ENCODE data around the gene TTC31. TPM values are rescaled to one million over a fixed set of nuclear protein-coding genes. Genes with fewer than 3 reads are reported as not detected.

TTC31 gene
- total RNA-seq, 1 donor from 2014 or later: 21.7 TPM

Other genes with a start within 250 kb of the TTC31 start
- 3.6 TPM for gene SLC4A5, start 139.7 kb upstream of the TTC31 start, total RNA-seq (ENCODE audit: insufficient read depth, low replicate concordance)
- gene DCTN1, start 102.8 kb upstream of the TTC31 start, total RNA-seq (ENCODE audit: insufficient read depth, low replicate concordance): 49.8 TPM
- gene C2orf81, start 61.5 kb upstream of the TTC31 start, total RNA-seq (ENCODE audit: insufficient read depth, low replicate concordance): 1.4 TPM
- 14.2 TPM for gene WDR54, start 61.4 kb upstream of the TTC31 start, total RNA-seq (ENCODE audit: insufficient read depth, low replicate concordance)
- gene RTKN, start 41.1 kb upstream of the TTC31 start, total RNA-seq (ENCODE audit: insufficient read depth, low replicate concordance): 17.3 TPM
- 21.7 TPM for gene INO80B, start 28.0 kb upstream of the TTC31 start, total RNA-seq (ENCODE audit: insufficient read depth, low replicate concordance)
- gene WBP1, start 24.6 kb upstream of the TTC31 start, total RNA-seq (ENCODE audit: insufficient read depth, low replicate concordance): 29.4 TPM
- 40.4 TPM for gene MOGS, start 17.7 kb upstream of the TTC31 start, total RNA-seq (ENCODE audit: insufficient read depth, low replicate concordance)
- 47.4 TPM for gene MRPL53, start 10.4 kb upstream of the TTC31 start, total RNA-seq (ENCODE audit: insufficient read depth, low replicate concordance)
- gene CCDC142, start 83 bp upstream of the TTC31 start, total RNA-seq (ENCODE audit: insufficient read depth, low replicate concordance): 35.2 TPM
- not detected for gene LBX2, start 16.5 kb downstream of the TTC31 start, total RNA-seq (ENCODE audit: insufficient read depth, low replicate concordance)
- gene PCGF1, start 24.6 kb downstream of the TTC31 start, total RNA-seq (ENCODE audit: insufficient read depth, low replicate concordance): 13.5 TPM
- gene TLX2, start 31.4 kb downstream of the TTC31 start, total RNA-seq (ENCODE audit: insufficient read depth, low replicate concordance): not detected
- 0.24 TPM for gene DQX1, start 43.1 kb downstream of the TTC31 start, total RNA-seq (ENCODE audit: insufficient read depth, low replicate concordance)
- 41.9 TPM for gene AUP1, start 46.6 kb downstream of the TTC31 start, total RNA-seq (ENCODE audit: insufficient read depth, low replicate concordance)
- 49.4 TPM for gene HTRA2, start 46.9 kb downstream of the TTC31 start, total RNA-seq (ENCODE audit: insufficient read depth, low replicate concordance)
- gene LOXL3, start 70.9 kb downstream of the TTC31 start, total RNA-seq (ENCODE audit: insufficient read depth, low replicate concordance): 68.1 TPM
- gene DOK1, start 71.6 kb downstream of the TTC31 start, total RNA-seq (ENCODE audit: insufficient read depth, low replicate concordance): 12.0 TPM
- gene M1AP, start 165.2 kb downstream of the TTC31 start, total RNA-seq (ENCODE audit: insufficient read depth, low replicate concordance): 1.9 TPM
- gene SEMA4F, start 171.2 kb downstream of the TTC31 start, total RNA-seq (ENCODE audit: insufficient read depth, low replicate concordance): 26.5 TPM